Upper lobe of right lung (tissue), 1 donor: Measurements from ENCODE around the gene FBLN5. TPM values are rescaled to one million over a fixed set of nuclear protein-coding genes. Genes with fewer than 3 reads are reported as not detected.
"Not testable (repeated sequence)": the region's sequence is repeated elsewhere in the genome, so short reads cannot be mapped to it uniquely, and the experiment has no call there.

Experiments
- ATAC-seq: fragments of 200-7000 bp; cut with Tn5 transposase; one replicate; pipeline ENCODE4 v1.9.1; 2020; ENCODE audit warnings: mild to moderate bottlenecking, moderate library complexity
- DNase-seq: peaks from one replicate; pipeline ENCODE4 v3.0.0-alpha.2; 2020
- H3K27ac ChIP-seq: fragments of 200-600 bp; one replicate; pipeline ENCODE4 v1.8.0; 2022
- H3K27me3 ChIP-seq: fragments of 200-600 bp; one replicate; pipeline ENCODE4 v1.8.0; 2022; ENCODE audit warnings: mild to moderate bottlenecking
- H3K36me3 ChIP-seq: fragments of 200-600 bp; one replicate; pipeline ENCODE4 v1.8.0; 2022
- H3K4me1 ChIP-seq: fragments of 200-600 bp; one replicate; pipeline ENCODE4 v1.8.0; 2022
- H3K4me3 ChIP-seq: fragments of 200-600 bp; one replicate; pipeline ENCODE4 v1.8.0; 2022; ENCODE audit warnings: mild to moderate bottlenecking
- H3K9me3 ChIP-seq: fragments of 200-600 bp; one replicate; pipeline ENCODE4 v1.8.0; 2022
- CTCF ChIP-seq: fragments of 200-600 bp; IDR thresholded peaks from one replicate; pipeline ENCODE4 v1.8.0; 2022; ENCODE audit warnings: antibody characterized with exemption
- intact Hi-C: fragments of 100-400 bp; cut with DNase I; formaldehyde crosslinking; loops from one replicate; pipeline ENCODE4 v1.11.0; 2022
- total RNA-seq: library from RNA; stranded (reverse); fragmentation: NEBNext Ultra II Directional; extraction: Animal tissue kit (Norgen Biotek cat#: 25700); gene quantifications from one replicate; pipeline ENCODE4 v1.2.1, GENCODE V29; 2021
- donor health status: DM: no; HTN: yes; CAD: no; lungs with severe emphysema.

FBLN5 gene
- total RNA-seq, 1 donor from 2014 or later: 245 TPM

- Histone ChIP-seq H3K9me3 (no peaks in the 10 kb centered on the region), H3K36me3 (no peaks in the 10 kb centered on the region), H3K27me3 (no peaks in the 10 kb centered on the region), H3K4me1 (peaks cover 28% of the 10 kb centered on the region), H3K4me3 (no peak overlapping the region), H3K27ac (peak overlapping the region; percentile 63)
- no peak for DNase-seq
- intact Hi-C loops: no loop called here
- TF ChIP-seq CTCF: peak; percentile 24
- ATAC-seq: peak; percentile 58
Observed at GRCh38 chr14:91899213-91899612, 48.3 kb downstream of the FBLN5 start.

- ATAC-seq (no peak), DNase-seq (no peak)
- no peak for TF ChIP-seq CTCF
- intact Hi-C loops: no loop called here
- Histone ChIP-seq H3K4me3 (no peak overlapping the region), H3K36me3 (no peaks in the 10 kb centered on the region), H3K27ac (peak overlapping the region; percentile 51), H3K9me3 (no peaks in the 10 kb centered on the region), H3K4me1 (peaks cover 28% of the 10 kb centered on the region), H3K27me3 (no peaks in the 10 kb centered on the region)
Observed at GRCh38 chr14:91898372-91898771, 49.1 kb downstream of the FBLN5 start.

- H3K36me3 ChIP-seq, intact Hi-C loops, DNase-seq, H3K27me3 ChIP-seq, H3K4me3 ChIP-seq, H3K9me3 ChIP-seq, ATAC-seq: not testable (repeated sequence)
- H3K4me1 ChIP-seq: peaks cover 30% of the 10 kb centered on the region
- H3K27ac ChIP-seq: peak overlapping the region; percentile 51
Observed at GRCh38 chr14:91897716-91898115, 49.8 kb downstream of the FBLN5 start.

GRCh38 chr14:91897106-91897701, 50.3 kb downstream of the FBLN5 start:
- H3K27ac ChIP-seq: peak overlapping the region; percentile 51
- intact Hi-C loops: no loop called here
- DNase-seq (peak; percentile 85), ATAC-seq (peak; percentile 84)
- H3K4me3 ChIP-seq: no peak overlapping the region
- no peaks in the 10 kb centered on the region for H3K36me3 ChIP-seq
- H3K27me3 ChIP-seq: no peaks in the 10 kb centered on the region
- H3K4me1 ChIP-seq: peaks cover 30% of the 10 kb centered on the region
- no peaks in the 10 kb centered on the region for H3K9me3 ChIP-seq
- no peak for TF ChIP-seq CTCF

GRCh38 chr14:91896419-91896818, 51.1 kb downstream of the FBLN5 start:
- Histone ChIP-seq H3K27me3 (no peaks in the 10 kb centered on the region), H3K36me3 (no peaks in the 10 kb centered on the region), H3K27ac (no peak overlapping the region), H3K4me3 (no peak overlapping the region), H3K4me1 (peaks cover 33% of the 10 kb centered on the region), H3K9me3 (no peaks in the 10 kb centered on the region)
- no peak for ATAC-seq
- DNase-seq: no peak
- no peak for TF ChIP-seq CTCF
- intact Hi-C loops: no loop called here

GRCh38 chr14:91893669-91894068, 53.8 kb downstream of the FBLN5 start:
- ATAC-seq (no peak), DNase-seq (no peak)
- no peak for TF ChIP-seq CTCF
- Histone ChIP-seq H3K27me3 (no peaks in the 10 kb centered on the region), H3K36me3 (no peaks in the 10 kb centered on the region), H3K4me1 (peaks cover 43% of the 10 kb centered on the region), H3K9me3 (no peaks in the 10 kb centered on the region), H3K4me3 (no peak overlapping the region), H3K27ac (peak overlapping the region; percentile 4)
- intact Hi-C loops: no loop called here
